Testis (tissue), 3 donors: ENCODE measurements around the gene KRT6A. TPM values are rescaled to one million over a fixed set of nuclear protein-coding genes. Genes with fewer than 3 reads are reported as not detected.
"Not testable (repeated sequence)": the region's sequence is repeated elsewhere in the genome, so short reads cannot be mapped to it uniquely, and the experiment has no call there.

ENCODE experiments used
- DNase-seq: peaks from one replicate; pipeline ENCODE4 v3.0.0-alpha.2; 2019
- H3K27ac ChIP-seq, 2 donors: fragments of 200-600 bp; sonication (generic); one replicate each; pipeline ENCODE4 v1.5.1; 2019
- H3K27me3 ChIP-seq: fragments of 200-600 bp; sonication (generic); one replicate; pipeline ENCODE4 v1.5.1; 2019
- H3K36me3 ChIP-seq: fragments of 200-600 bp; sonication (generic); one replicate; pipeline ENCODE4 v1.5.1; 2017; ENCODE audit warnings: low read depth; ENCODE audit errors: missing control alignments
- H3K4me1 ChIP-seq: fragments of 200-600 bp; sonication (generic); one replicate; pipeline ENCODE4 v1.5.1; 2019
- H3K4me3 ChIP-seq, 2 donors: fragments of 200-600 bp; sonication (generic); one replicate each; pipeline ENCODE4 v1.5.1; 2017 to 2019
- H3K9me3 ChIP-seq: fragments of 200-600 bp; sonication (generic); one replicate; pipeline ENCODE4 v1.5.1; 2017
- CTCF ChIP-seq, 3 experiments: fragments of 450-650 bp in 2 of 3; fragments of 200-600 bp in 1 of 3; sonication (generic) in 1 of 3; IDR thresholded peaks; one replicate each; pipeline ENCODE4 v1.5.1; 2016 to 2019; ENCODE audit warnings: antibody characterized with exemption in 3 of 3, mild to moderate bottlenecking in 2 of 3, moderate library complexity in 1 of 3
- POLR2A ChIP-seq: fragments of 450-650 bp; IDR thresholded peaks from one replicate; pipeline ENCODE4 v1.6.1; 2017; ENCODE audit warnings: antibody characterized with exemption, mild to moderate bottlenecking, moderate library complexity
- WGBS, 2 donors: methylation state at CpG; one replicate each; pipeline ENCODE4 v1.1.5; 2018; 5-methylcytosine and 5-hydroxymethylcytosine counted together
- intact Hi-C: fragments of 100-400 bp; cut with DNase I; formaldehyde crosslinking; loops from one replicate; pipeline ENCODE4 v1.15.1; 2023; ENCODE audit warnings: low total_unique reads
- polyA plus RNA-seq: library from polyadenylated mRNA; stranded (reverse); fragments of 350-450 nt; fragmentation: Illumina TruSeq; extraction: RNeasy Lipid Tissue Mini Kit (QIAGEN cat#74804); gene quantifications from one replicate; pipeline ENCODE4 v1.2.3, GENCODE V29; 2014; ENCODE audit warnings: low read depth, low replicate concordance; ENCODE audit not compliant: insufficient read depth
- total RNA-seq, 2 donors: library from RNA; depleted of rRNA; stranded (reverse); fragments of >200 nt; gene quantifications; one replicate each; pipeline ENCODE4 v1.2.3, GENCODE V29; 2016

The KRT6A gene
- total and polyA plus RNA-seq, 3 donors from 2014 or later = 0.19 to 1.5 (median 0.63) TPM

- TF ChIP-seq CTCF (IDR thresholded peaks at IDR 0.05) (no peak), POLR2A (no peak)
- no peak for DNase-seq
- Histone ChIP-seq H3K36me3 (no peaks in the 10 kb centered on the region), H3K27me3 (no peaks in the 10 kb centered on the region), H3K9me3 (no peaks in the 10 kb centered on the region), H3K27ac (no peak overlapping the region), H3K4me3 (no peak overlapping the region), H3K4me1 (no peaks in the 10 kb centered on the region)
- intact Hi-C loops = no loop called here
- 92 to 97% methylated on average over 5 of the region's 5 CpGs for WGBS, 2 donors
Measured at GRCh38 chr12:52508211-52508610, 15.2 kb upstream of the KRT6A start.

DNA sequence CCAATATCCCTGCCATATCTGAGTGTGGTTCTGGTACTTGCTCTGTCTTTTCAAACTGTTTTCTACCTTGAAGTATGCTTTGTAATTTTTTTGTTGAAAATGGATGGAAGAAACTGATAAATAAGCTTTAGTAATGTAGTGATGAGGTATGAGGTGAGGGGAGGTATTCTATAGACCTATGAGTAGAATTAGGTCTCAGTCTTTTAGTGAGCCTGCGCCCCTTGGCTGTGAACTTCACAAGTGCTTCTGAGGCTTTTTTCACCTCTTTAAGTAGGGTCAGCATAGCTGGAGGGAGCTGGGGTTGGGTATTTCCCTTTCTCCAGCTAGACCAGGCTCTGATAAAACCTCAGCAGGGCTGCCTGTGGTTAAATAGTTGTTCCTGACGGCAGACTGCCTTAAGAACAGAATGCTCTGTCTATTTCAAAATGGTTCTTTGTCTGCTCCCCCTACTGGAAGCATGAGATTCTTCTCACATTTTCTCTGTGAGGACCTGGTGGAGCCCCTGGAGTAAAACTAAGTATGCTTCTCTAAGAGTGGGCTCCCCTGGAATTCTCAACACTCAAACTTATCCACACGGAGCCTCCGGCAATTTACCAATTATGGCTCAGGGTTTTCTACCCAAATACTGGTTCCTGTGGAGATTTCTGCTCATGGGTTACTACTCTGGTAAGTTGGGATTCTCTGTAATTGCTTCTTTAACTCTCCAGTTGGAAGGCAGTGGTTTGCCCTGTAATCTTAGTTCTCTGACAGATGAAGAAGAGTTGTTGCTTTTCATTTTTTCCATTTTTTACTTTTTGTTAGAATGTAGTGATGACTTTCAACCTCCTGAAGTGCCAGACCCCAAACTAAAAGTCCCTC lies 14.0 kb upstream of the KRT6A start:
- TF ChIP-seq POLR2A = no peak
- peak in 2 of 3 experiments; percentile 52 to 53 for TF ChIP-seq CTCF (IDR thresholded peaks at IDR 0.05)
- H3K36me3 ChIP-seq = no peaks in the 10 kb centered on the region
- intact Hi-C loops = no loop called here
- H3K4me1 ChIP-seq = no peaks in the 10 kb centered on the region
- no peak for DNase-seq
- H3K27me3 ChIP-seq = no peaks in the 10 kb centered on the region
- no peak overlapping the region for H3K27ac ChIP-seq
- WGBS, 2 donors = 44 to 63% methylated on average over 4 of the region's 4 CpGs
- H3K4me3 ChIP-seq = no peak overlapping the region
- no peaks in the 10 kb centered on the region for H3K9me3 ChIP-seq

- no peaks in the 10 kb centered on the region for H3K9me3 ChIP-seq
- intact Hi-C loops = no loop called here
- H3K27me3 ChIP-seq = no peaks in the 10 kb centered on the region
- DNase-seq = no peak
- 94 to 100% methylated on average over 1 of the region's 1 CpG for WGBS, 2 donors
- TF ChIP-seq POLR2A (no peak), CTCF (IDR thresholded peaks at IDR 0.05) (no peak)
- no peak overlapping the region for H3K27ac ChIP-seq
- no peak overlapping the region for H3K4me3 ChIP-seq
- H3K36me3 ChIP-seq = no peaks in the 10 kb centered on the region
- H3K4me1 ChIP-seq = no peaks in the 10 kb centered on the region
Measured at GRCh38 chr12:52502877-52503276, 9.8 kb upstream of the KRT6A start.

- TF ChIP-seq CTCF (IDR thresholded peaks at IDR 0.05) (no peak), POLR2A (no peak)
- DNase-seq = no peak
- H3K36me3 ChIP-seq = no peaks in the 10 kb centered on the region
- no peaks in the 10 kb centered on the region for H3K9me3 ChIP-seq
- no peaks in the 10 kb centered on the region for H3K27me3 ChIP-seq
- 82 to 95% methylated on average over 7 of the region's 7 CpGs for WGBS, 2 donors
- peaks cover 1% of the 10 kb centered on the region for H3K4me1 ChIP-seq
- no peak overlapping the region for H3K27ac ChIP-seq
- no peak overlapping the region for H3K4me3 ChIP-seq
- intact Hi-C loops = no loop called here
Measured at GRCh38 chr12:52501490-52501889, 8.4 kb upstream of the KRT6A start.

- DNase-seq, H3K9me3 ChIP-seq, H3K4me3 ChIP-seq, H3K36me3 ChIP-seq, H3K27me3 ChIP-seq, intact Hi-C loops, H3K27ac ChIP-seq: not testable (repeated sequence)
- H3K4me1 ChIP-seq = peaks cover 10% of the 10 kb centered on the region
- 83 to 90% methylated on average over 6 of the region's 6 CpGs for WGBS, 2 donors
Measured at GRCh38 chr12:52500574-52500973, 7.5 kb upstream of the KRT6A start.
